HepG2 (cell line): Measurements from ENCODE around the gene PELI2. TPM values are rescaled to one million over a fixed set of nuclear protein-coding genes. Genes with fewer than 3 reads are reported as not detected.

Source experiments
- ATAC-seq: fragments of 200-7000 bp; cut with Tn5 transposase; 3 replicates; pipeline ENCODE4 v1.9.1; 2020; ENCODE audit warnings: mild to moderate bottlenecking, moderate library complexity
- BruUV-seq: library from RNA; stranded (reverse); fragments of 400-500 nt; replicated peaks from 2 replicates; lab custom pipeline; 2021; lab: Mats Ljungman, UMichigan
- CTCF ChIA-PET: fragments of 300-600 bp; formaldehyde crosslinking; extraction: SDS; loops from one replicate; lab custom pipeline; 2021; ENCODE audit warnings: low total read pairs, inconsistent platforms, low intra/inter-chr PET ratio; lab: Yijun Ruan, JAX
- POLR2A ChIA-PET: fragments of 350-600 bp; sonication (Branson Sonifier 250); formaldehyde crosslinking; loops from one replicate; lab custom pipeline; 2020; ENCODE audit warnings: antibody characterized with exemption, inconsistent platforms; lab: Yijun Ruan, JAX
- DNase-seq: peaks from one replicate; pipeline ENCODE4 v3.0.0-alpha.2; 2015; ENCODE audit warnings: low spot score
- FAIRE-seq: peaks from 3 replicates; lab custom pipeline; 2011; peaks lifted over from hg19 to GRCh38; lab: Jason Lieb, UNC
- H2AFZ ChIP-seq: one replicate; pipeline ENCODE4 v1.6.1; 2011; ENCODE audit warnings: low read length, inconsistent platforms
- H3K27ac ChIP-seq: fragments of 300-600 bp; 3 replicates; pipeline ENCODE4 v1.8.0; 2011; ENCODE audit warnings: mixed run types, mild to moderate bottlenecking, mixed read lengths, low read length, inconsistent platforms; ENCODE audit not compliant: insufficient read depth; ENCODE audit errors: extremely low read length
- H3K27me3 ChIP-seq, 2 experiments: fragments of 200-600 bp in 1 of 2; 2 replicates in 1 of 2; 3 replicates in 1 of 2; pipeline versions ENCODE4 v1.6.0 to v1.8.0; 2011; ENCODE audit warnings: low read length in 2 of 2, mild to moderate bottlenecking in 2 of 2, moderate library complexity in 2 of 2, inconsistent platforms in 1 of 2; ENCODE audit not compliant: insufficient read depth in 2 of 2, control insufficient read depth in 1 of 2
- H3K36me3 ChIP-seq, 2 experiments: fragments of 200-600 bp in 1 of 2; replicated peaks in 1 of 2; 2 replicates in 1 of 2; 3 replicates in 1 of 2; pipeline versions ENCODE4 v1.5.1 to v1.8.0; 2011; ENCODE audit warnings: low read length in 2 of 2, inconsistent platforms in 1 of 2; ENCODE audit not compliant: insufficient read depth in 2 of 2, control insufficient read depth in 1 of 2
- H3K4me1 ChIP-seq: 2 replicates; pipeline ENCODE4 v1.5.1; 2012; ENCODE audit warnings: low read length, inconsistent platforms; ENCODE audit not compliant: insufficient read depth
- H3K4me2 ChIP-seq: 2 replicates; pipeline ENCODE4 v1.6.0; 2011; ENCODE audit warnings: low read depth, low read length, inconsistent platforms
- H3K4me3 ChIP-seq, 3 experiments: fragments of 200-600 bp in 1 of 3; sonication (generic), shearing (Covaris generic) in 1 of 3; replicated peaks in 1 of 3; 2 replicates each; pipeline ENCODE4 v1.5.1; 2011 to 2016; ENCODE audit warnings: low read length in 3 of 3, inconsistent platforms in 2 of 3, low read depth in 2 of 3, mild to moderate bottlenecking in 2 of 3, control low read depth in 1 of 3, mixed read lengths in 1 of 3; ENCODE audit not compliant: insufficient read depth in 1 of 3
- H3K79me2 ChIP-seq: one replicate; pipeline ENCODE4 v1.6.1; 2011; ENCODE audit warnings: low read length, inconsistent platforms; ENCODE audit not compliant: insufficient read depth
- H3K9ac ChIP-seq: 2 replicates; pipeline ENCODE4 v1.6.0; 2011; ENCODE audit warnings: mild to moderate bottlenecking, low read depth, low read length, inconsistent platforms; ENCODE audit not compliant: insufficient read depth
- H3K9me3 ChIP-seq: 2 replicates; pipeline ENCODE4 v1.5.1; 2012; ENCODE audit warnings: mild to moderate bottlenecking, low read length
- H4K20me1 ChIP-seq: 2 replicates; pipeline ENCODE4 v1.6.0; 2011; ENCODE audit warnings: inconsistent platforms, mild to moderate bottlenecking, low read length, moderate library complexity; ENCODE audit not compliant: insufficient read depth
- ATF7 ChIP-seq, 2 experiments: fragments of 450-650 bp in 1 of 2; sonication (generic) in 1 of 2; formaldehyde crosslinking in 1 of 2; IDR thresholded peaks; 2 replicates each; pipeline versions ENCODE4 v1.4.0 to v1.6.1; 2016 to 2020; ENCODE audit warnings: antibody characterized with exemption in 1 of 2, mild to moderate bottlenecking in 1 of 2, missing genetic modification reagents in 1 of 2
- ISL2 ChIP-seq: sonication (generic); formaldehyde crosslinking; IDR thresholded peaks from 2 replicates; pipeline ENCODE4 v1.5.0; 2020; ENCODE audit warnings: missing genetic modification reagents
- LBX2 ChIP-seq: sonication (generic); formaldehyde crosslinking; IDR thresholded peaks from 2 replicates; pipeline ENCODE4 v1.5.0; 2020; ENCODE audit warnings: missing genetic modification reagents, mild to moderate bottlenecking, borderline replicate concordance
- MAFK ChIP-seq, 2 experiments: IDR thresholded peaks in 1 of 2; conservative IDR thresholded peaks in 1 of 2; 2 replicates each; pipeline ENCODE4 v1.6.1; 2011; ENCODE audit warnings: improper control_type of control experiment in 2 of 2, low read length in 2 of 2
- MTF2 ChIP-seq: sonication (generic); formaldehyde crosslinking; IDR thresholded peaks from 2 replicates; pipeline ENCODE4 v1.5.0; 2020; ENCODE audit warnings: missing genetic modification reagents, borderline replicate concordance
- NFKBIZ ChIP-seq: IDR thresholded peaks from 2 replicates; pipeline ENCODE4 v1.6.1; 2018; ENCODE audit warnings: missing genetic modification reagents, missing compliant biosample characterization
- ZKSCAN5 ChIP-seq: sonication (generic); formaldehyde crosslinking; IDR thresholded peaks from 2 replicates; pipeline ENCODE4 v1.5.1; 2020; ENCODE audit warnings: mild to moderate bottlenecking, missing genetic modification reagents
- ZNF382 ChIP-seq: sonication (generic); formaldehyde crosslinking; IDR thresholded peaks from 2 replicates; pipeline ENCODE4 v1.5.0; 2020; ENCODE audit warnings: missing genetic modification reagents, mild to moderate bottlenecking, borderline replicate concordance
- ZNF556 ChIP-seq: sonication (generic); formaldehyde crosslinking; IDR thresholded peaks from 2 replicates; pipeline ENCODE4 v1.4.0; 2020; ENCODE audit warnings: mild to moderate bottlenecking, missing genetic modification reagents, borderline replicate concordance
- ZNF609 ChIP-seq: sonication (generic); formaldehyde crosslinking; IDR thresholded peaks from 2 replicates; pipeline ENCODE4 v1.4.0; 2020; ENCODE audit warnings: mild to moderate bottlenecking, missing genetic modification reagents, borderline replicate concordance
- ZNF768 ChIP-seq: sonication (generic); formaldehyde crosslinking; IDR thresholded peaks from 2 replicates; pipeline ENCODE4 v1.4.0; 2020; ENCODE audit warnings: missing genetic modification reagents
- ZSCAN20 ChIP-seq: sonication (generic); formaldehyde crosslinking; IDR thresholded peaks from 2 replicates; pipeline ENCODE4 v1.4.0; 2020; ENCODE audit warnings: missing genetic modification reagents, mild to moderate bottlenecking, borderline replicate concordance
- WGBS: methylation state at CpG from one replicate; pipeline ENCODE4 v1.1.6; 2017; ENCODE audit warnings: low lambda C conversion rate; 5-methylcytosine and 5-hydroxymethylcytosine counted together
- in situ Hi-C: cut with HindIII; loops from 2 replicates; pipeline ENCODE4 v1.10.0; 2017; ENCODE audit warnings: low pct_unique_long_range_greater_than_20kb; ENCODE audit not compliant: extremely low pct_ligation_motif_present
- intact Hi-C: fragments of 100-400 bp; cut with micrococcal nuclease; formaldehyde crosslinking; loops from one replicate; pipeline ENCODE4 v1.10.0; 2022; ENCODE audit not compliant: unreplicated experiment
- polyA plus RNA-seq, 8 experiments: library from polyadenylated mRNA; depleted of rRNA in 3 of 8; stranded (reverse) in 7 of 8; unstranded in 1 of 8; fragments of >200 nt; fragmentation: Illumina TruSeq in 4 of 8; extraction: Trizol in 4 of 8; gene quantifications; 2 replicates each; pipeline versions ENCODE4 v1.2.1 to v1.2.3, GENCODE V29; 2011 to 2016; ENCODE audit warnings: low read depth in 4 of 8, missing spikeins in 1 of 8, mixed read lengths in 1 of 8; ENCODE audit not compliant: insufficient read depth in 1 of 8
- total RNA-seq, 5 experiments: library from RNA; depleted of rRNA; stranded (reverse); fragments of >200 nt; fragmentation: Illumina TruSeq; extraction: Trizol; gene quantifications; 2 replicates each; pipeline ENCODE4 v1.2.3, GENCODE V29; 2016; ENCODE audit warnings: low read depth in 1 of 5
- TF ChIP-seq, protein P1 (sequence below): sonication (generic); formaldehyde crosslinking; IDR thresholded peaks from 2 replicates; pipeline ENCODE4 v1.5.1; 2020; ENCODE audit warnings: missing genetic modification reagents, mild to moderate bottlenecking, borderline replicate concordance
- TF ChIP-seq, protein P2 (sequence below): IDR thresholded peaks from 2 replicates; pipeline ENCODE4 v1.4.0; 2020; ENCODE audit warnings: mild to moderate bottlenecking, missing genetic modification reagents

The PELI2 gene
- total and polyA plus RNA-seq, 2 of the 13 experiments (the other 11 are each of a cell fraction or from before 2014, with no cell fraction given), result 0.07 TPM; not detected in 1

DNA sequence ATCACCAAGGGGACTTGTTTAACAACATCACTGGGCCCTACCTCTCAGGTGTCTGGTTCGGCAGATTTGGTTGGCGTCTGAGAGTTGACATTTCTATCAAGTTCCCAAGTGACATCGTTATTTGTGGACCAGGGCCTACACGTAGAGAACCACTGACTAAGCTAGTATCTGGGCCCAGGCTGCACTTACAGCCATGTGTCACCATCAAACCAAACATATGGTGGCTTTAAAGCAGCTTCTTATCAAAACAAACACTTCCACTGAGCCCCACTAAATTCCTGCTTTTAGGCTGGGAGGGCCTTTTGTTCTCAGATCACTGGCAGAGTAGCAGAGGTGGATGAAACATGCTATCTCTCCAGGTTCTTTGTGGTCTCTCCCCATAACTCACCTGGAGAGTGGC, 220.5 kb downstream of the PELI2 start:
- 39% methylated on average over 3 of the region's 4 CpGs for WGBS
- Histone ChIP-seq H3K79me2 (no peaks in the 10 kb centered on the region), H3K27ac (no peak overlapping the region), H3K36me3 (no peaks in the 10 kb centered on the region), H3K4me1 (peaks cover 3% of the 10 kb centered on the region), H3K4me3 (no peak overlapping the region), H2AFZ (no peak overlapping the region), H3K9me3 (no peaks in the 10 kb centered on the region), H4K20me1 (no peaks in the 10 kb centered on the region), H3K4me2 (no peak overlapping the region), H3K9ac (no peak overlapping the region), H3K27me3 (peaks cover 0 to 5% of the 10 kb centered on the region in 2 experiments; a peak in 3 of 5 replicates)
- in situ Hi-C loops (loop anchor here (5.0 to 25.0 kb wide), 2 partner anchors 626 to 901 kb away; no protein-coding TSS in a partner anchor), intact Hi-C loops (no loop called here)
- ChIA-PET CTCF (no interaction called here), POLR2A (no interaction called here)
- DNase-seq (no peak), ATAC-seq (no peak), FAIRE-seq (no peak)
- no TSS peak for BruUV-seq
- no peak for TF ChIP-seq MAFK (conservative IDR thresholded peaks at IDR 0.05 in 1 of 2, IDR thresholded peaks at IDR 0.05 in 1 of 2; ENCODE audit: low read length in 2 of 2)
- TF ChIP-seq ATF7 (IDR thresholded peaks at IDR 0.05), result no peak
- no peak for TF ChIP-seq ATF7 (CRISPR knock-in tag; IDR thresholded peaks at IDR 0.05)
- no peak for TF ChIP-seq ZNF609 (CRISPR knock-in tag)
- TF ChIP-seq MTF2 (CRISPR knock-in tag), result no peak
- no peak for TF ChIP-seq ZKSCAN5 (CRISPR knock-in tag)
- TF ChIP-seq ZNF382 (CRISPR knock-in tag), result no peak
- no peak for TF ChIP-seq LBX2 (CRISPR knock-in tag)
- TF ChIP-seq ZNF768 (CRISPR knock-in tag), result no peak
- no peak for TF ChIP-seq ZNF556 (CRISPR knock-in tag)
- TF ChIP-seq, protein P1, sequence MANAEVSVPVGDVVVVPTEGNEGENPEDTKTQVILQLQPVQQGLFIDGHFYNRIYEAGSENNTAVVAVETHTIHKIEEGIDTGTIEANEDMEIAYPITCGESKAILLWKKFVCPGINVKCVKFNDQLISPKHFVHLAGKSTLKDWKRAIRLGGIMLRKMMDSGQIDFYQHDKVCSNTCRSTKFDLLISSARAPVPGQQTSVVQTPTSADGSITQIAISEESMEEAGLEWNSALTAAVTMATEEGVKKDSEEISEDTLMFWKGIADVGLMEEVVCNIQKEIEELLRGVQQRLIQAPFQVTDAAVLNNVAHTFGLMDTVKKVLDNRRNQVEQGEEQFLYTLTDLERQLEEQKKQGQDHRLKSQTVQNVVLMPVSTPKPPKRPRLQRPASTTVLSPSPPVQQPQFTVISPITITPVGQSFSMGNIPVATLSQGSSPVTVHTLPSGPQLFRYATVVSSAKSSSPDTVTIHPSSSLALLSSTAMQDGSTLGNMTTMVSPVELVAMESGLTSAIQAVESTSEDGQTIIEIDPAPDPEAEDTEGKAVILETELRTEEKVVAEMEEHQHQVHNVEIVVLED, result no peak
- no peak for TF ChIP-seq NFKBIZ
- TF ChIP-seq, protein P2, sequence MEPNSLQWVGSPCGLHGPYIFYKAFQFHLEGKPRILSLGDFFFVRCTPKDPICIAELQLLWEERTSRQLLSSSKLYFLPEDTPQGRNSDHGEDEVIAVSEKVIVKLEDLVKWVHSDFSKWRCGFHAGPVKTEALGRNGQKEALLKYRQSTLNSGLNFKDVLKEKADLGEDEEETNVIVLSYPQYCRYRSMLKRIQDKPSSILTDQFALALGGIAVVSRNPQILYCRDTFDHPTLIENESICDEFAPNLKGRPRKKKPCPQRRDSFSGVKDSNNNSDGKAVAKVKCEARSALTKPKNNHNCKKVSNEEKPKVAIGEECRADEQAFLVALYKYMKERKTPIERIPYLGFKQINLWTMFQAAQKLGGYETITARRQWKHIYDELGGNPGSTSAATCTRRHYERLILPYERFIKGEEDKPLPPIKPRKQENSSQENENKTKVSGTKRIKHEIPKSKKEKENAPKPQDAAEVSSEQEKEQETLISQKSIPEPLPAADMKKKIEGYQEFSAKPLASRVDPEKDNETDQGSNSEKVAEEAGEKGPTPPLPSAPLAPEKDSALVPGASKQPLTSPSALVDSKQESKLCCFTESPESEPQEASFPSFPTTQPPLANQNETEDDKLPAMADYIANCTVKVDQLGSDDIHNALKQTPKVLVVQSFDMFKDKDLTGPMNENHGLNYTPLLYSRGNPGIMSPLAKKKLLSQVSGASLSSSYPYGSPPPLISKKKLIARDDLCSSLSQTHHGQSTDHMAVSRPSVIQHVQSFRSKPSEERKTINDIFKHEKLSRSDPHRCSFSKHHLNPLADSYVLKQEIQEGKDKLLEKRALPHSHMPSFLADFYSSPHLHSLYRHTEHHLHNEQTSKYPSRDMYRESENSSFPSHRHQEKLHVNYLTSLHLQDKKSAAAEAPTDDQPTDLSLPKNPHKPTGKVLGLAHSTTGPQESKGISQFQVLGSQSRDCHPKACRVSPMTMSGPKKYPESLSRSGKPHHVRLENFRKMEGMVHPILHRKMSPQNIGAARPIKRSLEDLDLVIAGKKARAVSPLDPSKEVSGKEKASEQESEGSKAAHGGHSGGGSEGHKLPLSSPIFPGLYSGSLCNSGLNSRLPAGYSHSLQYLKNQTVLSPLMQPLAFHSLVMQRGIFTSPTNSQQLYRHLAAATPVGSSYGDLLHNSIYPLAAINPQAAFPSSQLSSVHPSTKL (CRISPR knock-in tag), result no peak
- TF ChIP-seq ISL2 (CRISPR knock-in tag), result no peak
- TF ChIP-seq ZSCAN20, result no peak
